DND-41 (cell line): ENCODE measurements around the gene KCNIP4.

ENCODE experiments used
- ATAC-seq: fragments of 200-7000 bp; cut with Tn5 transposase; 3 replicates; pipeline ENCODE4 v1.9.1; 2021; ENCODE audit warnings: low read depth; ENCODE audit not compliant: insufficient read depth
- DNase-seq: peaks from one replicate; pipeline ENCODE4 v3.0.0-alpha.2; 2020
- H2AFZ ChIP-seq: 2 replicates; pipeline ENCODE4 v1.6.0; 2012; ENCODE audit warnings: low read depth, low read length
- H3K27ac ChIP-seq: 2 replicates; pipeline ENCODE4 v1.5.1; 2012; ENCODE audit warnings: low read length, inconsistent platforms
- H3K27me3 ChIP-seq: fragments of 200-600 bp; sonication (generic); 2 replicates; pipeline ENCODE4 v1.6.0; 2012; ENCODE audit warnings: low read length, mild to moderate bottlenecking, inconsistent platforms; ENCODE audit not compliant: insufficient read depth, poor library complexity
- H3K36me3 ChIP-seq: 2 replicates; pipeline ENCODE4 v1.5.1; 2012; ENCODE audit warnings: low read length, inconsistent platforms; ENCODE audit not compliant: insufficient read depth
- H3K4me1 ChIP-seq: 2 replicates; pipeline ENCODE4 v1.5.1; 2012; ENCODE audit warnings: mild to moderate bottlenecking, low read length; ENCODE audit not compliant: insufficient read depth
- H3K4me2 ChIP-seq: 2 replicates; pipeline ENCODE4 v1.6.0; 2012; ENCODE audit warnings: mild to moderate bottlenecking, moderate library complexity, low read length, inconsistent platforms; ENCODE audit not compliant: insufficient read depth
- H3K4me3 ChIP-seq, 2 experiments: fragments of 200-600 bp in 1 of 2; shearing (Covaris generic) in 1 of 2; 2 replicates each; pipeline ENCODE4 v1.5.1; 2012 to 2016; ENCODE audit warnings: inconsistent platforms in 2 of 2, low read length in 2 of 2, mild to moderate bottlenecking in 2 of 2, low read depth in 1 of 2, moderate library complexity in 1 of 2
- H3K79me2 ChIP-seq: 2 replicates; pipeline ENCODE4 v1.6.0; 2012; ENCODE audit warnings: low read length, inconsistent platforms; ENCODE audit not compliant: insufficient read depth
- H3K9ac ChIP-seq: 2 replicates; pipeline ENCODE4 v1.6.0; 2012; ENCODE audit warnings: low read depth, mild to moderate bottlenecking, inconsistent platforms, low read length, moderate library complexity
- H3K9me3 ChIP-seq: 2 replicates; pipeline ENCODE4 v1.5.1; 2012; ENCODE audit warnings: low read length, moderate library complexity, mild to moderate bottlenecking, inconsistent platforms; ENCODE audit not compliant: insufficient read depth, severe bottlenecking
- H4K20me1 ChIP-seq: 2 replicates; pipeline ENCODE4 v1.6.0; 2012; ENCODE audit warnings: low read length; ENCODE audit not compliant: insufficient read depth
- EZH2 ChIP-seq: IDR thresholded peaks from 3 replicates; pipeline ENCODE4 v1.6.1; 2012; ENCODE audit warnings: borderline replicate concordance, low read depth, mild to moderate bottlenecking, moderate library complexity, low read length, inconsistent platforms; ENCODE audit not compliant: severe bottlenecking
- TF ChIP-seq, protein P1 (sequence below): IDR thresholded peaks from 2 replicates; pipeline ENCODE4 v1.5.1; 2012; ENCODE audit warnings: borderline replicate concordance, low read length, moderate library complexity, mild to moderate bottlenecking; ENCODE audit not compliant: poor library complexity, severe bottlenecking; ENCODE audit errors: extremely low read depth

KCNIP4 gene

GRCh38 chr4:21921526-21922180, 26.9 kb downstream of the KCNIP4 start:
- TF ChIP-seq EZH2 = no peak
- TF ChIP-seq, protein P1, sequence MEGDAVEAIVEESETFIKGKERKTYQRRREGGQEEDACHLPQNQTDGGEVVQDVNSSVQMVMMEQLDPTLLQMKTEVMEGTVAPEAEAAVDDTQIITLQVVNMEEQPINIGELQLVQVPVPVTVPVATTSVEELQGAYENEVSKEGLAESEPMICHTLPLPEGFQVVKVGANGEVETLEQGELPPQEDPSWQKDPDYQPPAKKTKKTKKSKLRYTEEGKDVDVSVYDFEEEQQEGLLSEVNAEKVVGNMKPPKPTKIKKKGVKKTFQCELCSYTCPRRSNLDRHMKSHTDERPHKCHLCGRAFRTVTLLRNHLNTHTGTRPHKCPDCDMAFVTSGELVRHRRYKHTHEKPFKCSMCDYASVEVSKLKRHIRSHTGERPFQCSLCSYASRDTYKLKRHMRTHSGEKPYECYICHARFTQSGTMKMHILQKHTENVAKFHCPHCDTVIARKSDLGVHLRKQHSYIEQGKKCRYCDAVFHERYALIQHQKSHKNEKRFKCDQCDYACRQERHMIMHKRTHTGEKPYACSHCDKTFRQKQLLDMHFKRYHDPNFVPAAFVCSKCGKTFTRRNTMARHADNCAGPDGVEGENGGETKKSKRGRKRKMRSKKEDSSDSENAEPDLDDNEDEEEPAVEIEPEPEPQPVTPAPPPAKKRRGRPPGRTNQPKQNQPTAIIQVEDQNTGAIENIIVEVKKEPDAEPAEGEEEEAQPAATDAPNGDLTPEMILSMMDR = no peak

DNA sequence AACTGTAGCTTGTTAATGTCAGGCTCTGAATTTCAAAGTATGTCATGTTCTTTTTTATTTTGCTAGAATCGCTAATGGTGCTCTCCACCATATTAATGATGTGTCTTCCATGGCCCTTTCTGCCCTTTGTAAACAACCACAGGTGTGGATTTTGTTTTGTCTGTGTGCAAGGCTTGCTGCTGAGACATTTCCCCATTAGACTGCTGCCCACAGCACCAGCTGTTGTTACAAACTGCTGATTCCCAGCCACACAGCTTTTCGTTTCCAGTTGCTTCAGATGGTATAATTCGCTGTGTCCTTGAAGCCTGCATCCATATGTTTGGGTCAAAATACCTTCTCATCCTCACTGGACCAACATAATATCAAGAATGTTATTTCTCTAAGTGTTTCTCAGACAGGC, 32.8 kb downstream of the KCNIP4 start:
- no peak overlapping the region for H3K4me2 ChIP-seq
- no peak overlapping the region for H3K27ac ChIP-seq
- no peak overlapping the region for H3K9ac ChIP-seq
- DNase-seq (no peak), ATAC-seq (no peak)
- no peak overlapping the region for H3K4me3 ChIP-seq
- TF ChIP-seq, protein P1 = no peak
- TF ChIP-seq EZH2 = no peak
- H3K9me3 ChIP-seq = no peaks in the 10 kb centered on the region
- no peaks in the 10 kb centered on the region for H3K27me3 ChIP-seq
- H4K20me1 ChIP-seq = no peaks in the 10 kb centered on the region
- no peaks in the 10 kb centered on the region for H3K79me2 ChIP-seq
- H2AFZ ChIP-seq = no peak overlapping the region
- no peaks in the 10 kb centered on the region for H3K36me3 ChIP-seq
- no peaks in the 10 kb centered on the region for H3K4me1 ChIP-seq

More at GRCh38 chr4:21921526-21922180, 26.9 kb downstream of the KCNIP4 start:
- Histone ChIP-seq H3K9ac (no peak overlapping the region), H3K4me3 (no peak overlapping the region), H3K27ac (no peak overlapping the region), H4K20me1 (no peaks in the 10 kb centered on the region), H3K4me2 (no peak overlapping the region), H3K27me3 (no peaks in the 10 kb centered on the region), H3K4me1 (no peaks in the 10 kb centered on the region), H2AFZ (no peak overlapping the region), H3K79me2 (no peaks in the 10 kb centered on the region), H3K36me3 (no peaks in the 10 kb centered on the region), H3K9me3 (no peaks in the 10 kb centered on the region)
- DNase-seq = no peak
- ATAC-seq = no peak

- Histone ChIP-seq H3K4me3 (no peak overlapping the region), H3K9me3 (no peaks in the 10 kb centered on the region), H3K4me2 (no peak overlapping the region), H3K4me1 (no peaks in the 10 kb centered on the region), H3K79me2 (no peaks in the 10 kb centered on the region), H4K20me1 (no peaks in the 10 kb centered on the region), H3K9ac (no peak overlapping the region), H2AFZ (no peak overlapping the region), H3K27ac (no peak overlapping the region), H3K36me3 (no peaks in the 10 kb centered on the region), H3K27me3 (no peaks in the 10 kb centered on the region)
- no peak for DNase-seq
- no peak for ATAC-seq
- TF ChIP-seq, protein P1 = no peak
- no peak for TF ChIP-seq EZH2
Observed at GRCh38 chr4:21901831-21902230, 46.7 kb downstream of the KCNIP4 start.

GRCh38 chr4:21901281-21901680, 47.3 kb downstream of the KCNIP4 start:
- Histone ChIP-seq H3K9ac (no peak overlapping the region), H3K4me3 (no peak overlapping the region), H3K4me2 (no peak overlapping the region), H3K9me3 (no peaks in the 10 kb centered on the region), H3K36me3 (no peaks in the 10 kb centered on the region), H3K27ac (no peak overlapping the region), H3K79me2 (no peaks in the 10 kb centered on the region), H4K20me1 (no peaks in the 10 kb centered on the region), H3K4me1 (no peaks in the 10 kb centered on the region), H2AFZ (no peak overlapping the region), H3K27me3 (no peaks in the 10 kb centered on the region)
- no peak for TF ChIP-seq EZH2
- TF ChIP-seq, protein P1 = no peak
- ATAC-seq = no peak
- no peak for DNase-seq
